GM19238 (cell line): ENCODE measurements around the gene DLX1.
"Not testable (repeated sequence)": the region's sequence is repeated elsewhere in the genome, so short reads cannot be mapped to it uniquely, and the experiment has no call there.

Experiments used
- DNase-seq: peaks from one replicate; pipeline ENCODE4 v3.0.0; 2011; ENCODE audit warnings: low spot score; ENCODE audit not compliant: insufficient read length

The DLX1 gene

GRCh38 chr2:172063446-172063845 is 21.9 kb upstream of the DLX1 start:
- no peak for DNase-seq

GRCh38 chr2:172065111-172065510 is 20.2 kb upstream of the DLX1 start:
- DNase-seq, result no peak

- DNase-seq, result no peak
These were observed 18.9 kb upstream of the DLX1 start for GRCh38 chr2:172066394-172066886.

- DNase-seq, result not testable (repeated sequence)
These were observed 17.4 kb upstream of the DLX1 start for GRCh38 chr2:172067905-172068304.

- DNase-seq, result no peak
These were observed 14.4 kb upstream of the DLX1 start for GRCh38 chr2:172070936-172071335.

- no peak for DNase-seq
These were observed 13.0 kb upstream of the DLX1 start for GRCh38 chr2:172072303-172072702.

GRCh38 chr2:172072706-172073105 is 12.6 kb upstream of the DLX1 start:
- no peak for DNase-seq

- DNase-seq, result no peak
These were observed 11.8 kb upstream of the DLX1 start for GRCh38 chr2:172073518-172073917.

GRCh38 chr2:172074254-172074653 is 11.1 kb upstream of the DLX1 start:
- DNase-seq, result no peak

GRCh38 chr2:172079416-172079815 is 5.9 kb upstream of the DLX1 start:
- no peak for DNase-seq

- DNase-seq, result no peak
These were observed 5.3 kb upstream of the DLX1 start for GRCh38 chr2:172079838-172080640.

- no peak for DNase-seq
These were observed 4.6 kb upstream of the DLX1 start for GRCh38 chr2:172080641-172081220.

GRCh38 chr2:172081221-172082022 is 3.9 kb upstream of the DLX1 start:
- no peak for DNase-seq

GRCh38 chr2:172082105-172082943 is 3.0 kb upstream of the DLX1 start:
- DNase-seq, result no peak

- no peak for DNase-seq
These were observed 2.2 kb upstream of the DLX1 start for GRCh38 chr2:172082944-172083627.

GRCh38 chr2:172083628-172084394 is 1.5 kb upstream of the DLX1 start:
- DNase-seq, result no peak

- DNase-seq, result no peak
These were observed 987 bp upstream of the DLX1 start for GRCh38 chr2:172084395-172084644.

- DNase-seq, result no peak
These were observed 455 bp upstream of the DLX1 start for GRCh38 chr2:172084645-172085459.
